Heart left ventricle (tissue), 13 donors: ENCODE results near the gene CDC25A.

Experiments used
- CTCF ChIP-seq, 12 donors: fragments of 200-600 bp; sonication (generic) in 4 of 12; IDR thresholded peaks; one replicate each; pipeline versions ENCODE4 v1.5.0 to v1.8.0; 2018 to 2022; ENCODE audit warnings: antibody characterized with exemption in 12 of 12, mild to moderate bottlenecking in 5 of 12
- POLR2A ChIP-seq, 2 donors: fragments of 450-650 bp; IDR thresholded peaks; one replicate each; pipeline ENCODE4 v1.6.1; 2017; ENCODE audit warnings: antibody characterized with exemption in 2 of 2, mild to moderate bottlenecking in 2 of 2, moderate library complexity in 2 of 2
- donor health status: ischemic (EF 13 %, LVEDD 7.1; RV severe dilation, severe dysfunction).
- donor health status: DM: no; HTN: yes; CAD: no.
- donor health status: DM: no; HTN: no; CAD: no.
- donor health status: ischemic (EF 25% LVEDD 6.9; RV normal size, moderate dysfunction).
- donor health status: ischemic (EF 25% LVEDD 5.7; RV mildly dilated, moderate dysfunction).
- donor health status: ischemic (EF 35%, LVEDD 5.7; RV mildly dilated, moderate dysfunction).
- donor health status: nonischemic (EF 11% LVEDD 7.7; RV severe dilation, severe dysfunction).
- donor health status: DM: yes; HTN: yes; CAD: no.
- donor health status: PGD.
- donor health status: ischemic (EF 29% LVEDD 5.4; RV normal size, mild dysfunction).
- donor health status: nonischemic (EF 23%, LVEDD 6.1; RV moderate dilation, normal function).

GRCh38 chr3:48129921-48130320 lies 58.3 kb downstream of the CDC25A start:
- TF ChIP-seq CTCF (IDR thresholded peaks at IDR 0.05) = no peak
- no peak for TF ChIP-seq POLR2A (IDR thresholded peaks at IDR 0.05)
